ENCODE results near the gene MYL6.
A peak's percentile ranks its signal among the peaks of the same experiment; 100 is the strongest.
"Not testable (repeated sequence)": the region's sequence is repeated elsewhere in the genome, so short reads cannot be mapped to it uniquely, and the experiment has no call there.

Gene MYL6

GRCh38 chr12:56129942-56130495 is 28.1 kb upstream of the MYL6 start:
- no peak for ATAC-seq

DNA sequence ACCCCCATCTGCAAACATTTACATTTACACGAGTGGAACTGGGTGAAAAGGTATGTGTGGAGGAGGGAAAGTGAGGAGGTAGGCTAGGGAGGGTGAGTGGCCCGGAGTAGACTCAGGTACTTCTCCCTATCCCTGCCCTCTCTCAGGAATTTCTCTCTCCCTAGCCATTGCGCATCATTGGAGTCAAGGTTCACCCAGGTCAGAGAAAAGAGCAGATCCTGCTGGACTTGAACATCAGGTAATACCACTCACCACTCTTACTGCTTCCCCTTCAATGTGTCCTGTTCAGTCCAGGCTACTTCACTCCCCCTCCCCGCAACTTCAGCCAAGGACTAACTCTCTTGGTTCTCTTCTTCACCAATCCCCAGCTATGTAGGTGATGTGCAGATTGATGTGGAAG is 27.3 kb upstream of the MYL6 start:
- no peak for ATAC-seq

DNA sequence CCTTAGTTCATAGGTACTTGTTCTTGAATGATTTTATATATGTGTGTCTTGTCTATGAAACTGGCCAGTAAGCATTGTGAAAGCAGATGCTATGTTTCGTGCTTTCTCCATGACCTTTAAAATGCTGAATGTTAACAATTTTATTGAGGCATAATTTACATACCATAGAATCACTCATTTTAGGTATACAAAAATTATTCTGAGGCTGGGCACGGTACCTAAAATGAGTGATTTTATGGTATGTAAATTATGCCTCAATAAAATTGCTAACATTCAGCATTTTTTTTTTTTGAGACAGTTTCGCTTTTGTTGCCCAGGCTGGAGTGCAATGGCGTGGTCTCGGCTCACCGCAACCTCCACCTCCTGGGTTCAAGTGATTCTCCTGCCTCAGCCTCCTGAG is 23.3 kb upstream of the MYL6 start:
- ATAC-seq, result peak; percentile 51 to 57

DNA sequence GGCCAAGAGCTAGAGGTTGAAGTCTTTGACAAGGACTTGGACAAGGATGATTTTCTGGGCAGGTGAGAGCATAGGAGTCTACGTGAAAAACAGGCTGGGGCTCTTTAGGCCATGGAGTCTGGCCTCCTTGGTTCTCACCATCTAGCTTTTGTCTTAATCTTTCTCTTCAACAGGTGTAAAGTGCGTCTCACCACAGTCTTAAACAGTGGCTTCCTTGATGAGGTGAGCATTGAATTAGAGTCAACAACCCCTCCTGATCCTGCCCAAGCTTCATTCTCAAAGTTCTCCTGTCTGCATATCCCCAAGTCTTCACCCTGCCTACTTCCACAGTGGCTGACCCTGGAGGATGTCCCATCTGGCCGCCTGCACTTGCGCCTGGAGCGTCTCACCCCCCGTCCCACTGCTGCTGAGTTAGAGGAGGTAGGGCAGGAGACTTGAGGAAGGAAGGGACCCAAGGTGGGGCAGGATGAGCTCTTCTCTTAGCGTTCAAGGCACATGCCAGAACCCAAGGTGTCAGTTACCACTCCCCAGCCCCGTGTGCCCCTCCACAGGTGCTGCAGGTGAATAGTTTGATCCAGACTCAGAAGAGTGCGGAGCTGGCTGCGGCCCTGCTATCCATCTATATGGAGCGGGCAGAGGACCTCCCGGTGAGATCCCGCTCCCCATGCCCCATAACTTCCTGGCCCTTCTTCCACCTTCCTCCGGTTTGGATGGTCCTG is 20.1 kb upstream of the MYL6 start:
- ATAC-seq, result no peak

DNA sequence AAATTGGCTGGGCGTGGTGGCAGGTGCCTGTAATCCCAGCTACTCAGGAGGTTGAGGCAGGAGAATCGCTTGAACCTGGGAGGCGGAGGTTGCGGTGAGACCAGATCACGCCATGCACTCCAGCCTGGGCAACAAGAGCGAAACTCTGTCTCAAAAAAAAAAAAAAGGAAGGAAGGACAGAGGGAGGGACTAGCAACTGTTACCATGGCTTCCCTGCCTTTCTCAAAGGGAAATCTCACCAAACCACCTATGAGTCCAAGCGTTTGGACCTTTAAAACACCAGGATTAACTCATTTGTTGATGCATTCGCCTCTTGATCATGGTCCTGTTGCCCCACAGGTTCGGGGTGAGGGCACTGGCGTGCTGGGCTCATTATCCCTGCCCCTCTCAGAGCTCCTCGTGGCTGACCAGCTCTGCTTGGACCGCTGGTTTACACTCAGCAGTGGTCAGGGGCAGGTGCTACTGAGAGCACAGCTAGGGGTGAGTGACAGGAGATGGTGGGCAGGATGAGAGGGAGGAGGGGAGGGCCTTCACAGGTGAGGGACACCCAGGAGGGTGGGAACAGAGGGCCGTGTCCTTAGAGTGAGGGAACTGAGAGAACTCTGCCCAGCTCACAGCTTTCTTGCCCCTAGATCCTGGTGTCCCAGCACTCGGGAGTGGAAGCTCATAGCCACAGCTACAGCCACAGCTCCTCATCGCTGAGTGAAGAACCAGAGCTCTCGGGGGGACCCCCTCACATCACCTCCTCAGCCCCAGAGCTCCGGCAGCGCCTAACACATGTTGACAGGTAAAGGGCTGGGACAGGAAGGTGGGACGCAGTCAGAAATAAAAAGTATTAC is 16.0 kb upstream of the MYL6 start:
- no peak for ATAC-seq

DNA sequence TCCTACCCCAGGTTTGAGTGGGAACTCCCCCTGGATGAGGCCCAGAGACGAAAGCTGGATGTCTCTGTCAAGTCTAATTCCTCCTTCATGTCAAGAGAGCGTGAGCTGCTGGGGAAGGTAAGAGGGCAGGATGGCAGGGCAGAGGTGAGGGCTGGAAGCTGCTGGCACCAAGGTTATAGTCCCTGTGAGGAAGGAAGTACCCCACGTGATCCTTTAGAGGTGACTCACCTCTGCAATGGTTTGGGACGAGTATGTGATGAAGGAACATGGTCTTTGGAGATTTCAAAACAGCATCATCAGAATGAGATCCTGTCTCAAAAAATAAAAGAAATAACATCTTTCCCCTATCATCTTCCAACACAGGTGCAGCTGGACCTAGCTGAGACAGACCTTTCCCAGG is 14.9 kb upstream of the MYL6 start:
- peak; percentile 53 to 74 for ATAC-seq

DNA sequence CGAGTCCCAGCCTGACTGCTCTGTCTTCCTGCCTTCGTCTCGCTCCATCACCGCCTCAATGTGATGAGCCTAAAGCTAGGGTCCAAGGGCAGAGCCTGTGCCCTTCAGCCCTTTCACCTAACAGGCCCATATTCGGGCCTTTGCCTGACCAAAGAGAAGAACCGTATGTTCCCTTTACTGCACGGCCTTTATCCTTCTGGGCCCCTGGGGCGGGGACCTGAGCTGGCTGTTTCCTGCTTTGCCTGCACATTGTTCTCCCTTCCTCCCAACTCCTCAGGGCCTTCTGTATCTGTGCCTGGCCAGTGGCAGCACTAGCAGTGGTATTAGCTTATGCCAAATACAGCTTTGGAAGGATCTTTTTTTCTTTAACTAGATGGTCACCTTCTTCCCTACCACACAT is 14.3 kb upstream of the MYL6 start:
- no peak for ATAC-seq

DNA sequence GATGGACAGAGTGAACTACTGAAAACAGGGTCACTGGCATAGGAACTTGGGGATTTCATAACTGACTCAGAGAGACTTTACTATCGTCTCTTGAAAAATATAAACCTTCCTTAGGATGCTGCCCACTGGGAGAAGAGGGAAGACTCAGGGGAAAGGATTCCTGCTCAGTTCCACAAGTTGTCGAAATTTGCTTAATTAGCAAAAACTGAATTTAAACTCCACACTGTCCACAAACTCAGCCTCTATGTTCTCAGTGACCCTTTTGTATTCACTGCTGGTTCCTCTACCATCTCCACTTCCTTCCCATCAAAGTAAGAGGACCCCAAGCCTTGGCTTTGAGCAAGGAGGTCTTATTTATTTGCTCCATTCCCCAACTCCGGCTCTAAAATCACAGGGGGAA is 12.9 kb upstream of the MYL6 start:
- ATAC-seq, result no peak

- no peak for ATAC-seq
Observed at GRCh38 chr12:56146492-56147460, 11.4 kb upstream of the MYL6 start.

DNA sequence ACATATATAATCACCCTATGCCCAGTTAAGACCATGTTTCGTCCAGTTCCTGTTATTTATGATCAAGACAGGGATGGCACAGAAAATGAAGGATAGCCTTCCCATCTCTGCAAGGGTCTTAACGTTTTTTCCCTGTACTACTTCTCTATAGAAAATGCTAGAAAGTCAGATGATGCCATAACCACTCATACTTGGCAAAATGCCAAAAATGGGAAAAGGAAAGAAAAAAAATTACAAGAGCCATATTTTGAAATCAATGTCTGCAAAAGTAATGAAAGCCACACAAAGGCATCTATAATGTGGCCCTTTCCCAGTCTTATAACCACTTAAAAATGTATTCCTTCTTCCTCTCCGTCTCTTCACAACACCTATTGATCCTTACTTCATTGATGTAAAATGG is 7.6 kb upstream of the MYL6 start:
- ATAC-seq, result no peak

DNA sequence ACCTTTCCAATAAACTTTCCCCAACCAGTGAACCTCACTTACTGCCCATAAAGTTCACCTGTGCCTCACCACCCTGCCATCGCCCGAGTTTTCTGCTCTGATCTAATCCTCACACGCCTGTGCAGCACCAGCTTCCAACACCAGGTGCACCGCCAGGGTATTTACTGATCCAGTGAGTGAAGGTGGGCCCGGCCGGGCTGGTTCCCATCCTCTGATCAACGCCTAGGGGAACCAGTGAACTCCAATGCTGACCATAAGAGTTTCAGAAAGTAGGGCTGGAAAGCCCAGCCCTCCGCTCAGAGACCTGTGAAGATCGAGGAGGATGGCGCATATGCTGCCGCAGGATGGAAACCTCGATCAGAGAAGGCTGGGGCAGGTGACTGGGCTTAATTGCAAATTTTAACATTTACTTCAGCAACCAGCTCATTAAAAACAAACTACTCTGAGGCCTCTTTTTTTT is 6.5 kb upstream of the MYL6 start:
- ATAC-seq, result peak; percentile 74 to 77

DNA sequence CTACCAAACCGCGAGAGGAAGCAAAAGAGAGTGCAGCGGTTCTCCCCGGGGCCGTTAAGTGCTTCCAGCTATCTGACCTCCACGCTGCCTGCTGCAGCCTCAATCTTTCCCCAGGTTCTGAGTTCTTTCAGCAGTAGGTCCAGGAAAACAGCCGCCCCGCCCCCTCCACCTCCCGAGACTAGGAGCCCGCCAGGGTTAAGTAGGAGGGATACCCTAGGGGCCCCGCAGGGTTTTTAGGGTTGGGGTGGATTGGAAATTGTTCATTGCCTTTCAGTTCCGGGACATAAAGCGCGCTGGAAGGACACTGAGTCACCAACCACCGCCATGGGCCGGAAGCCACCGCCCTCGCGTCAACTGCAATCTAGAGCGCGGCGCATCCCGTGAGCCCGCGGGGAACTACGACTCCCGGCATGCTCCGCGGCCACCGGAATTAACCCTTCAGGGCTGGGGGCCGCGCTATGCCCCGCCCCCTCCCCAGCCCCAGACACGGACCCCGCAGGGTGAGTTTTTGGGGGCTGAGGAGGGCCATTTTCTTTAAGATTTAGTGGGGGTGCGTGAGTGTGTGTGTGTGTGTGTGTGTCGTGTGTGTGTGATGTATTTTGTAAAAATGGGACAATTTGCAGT is 5.9 kb upstream of the MYL6 start, which contains the start of gene MYL6B:
MYL6B (plus strand) TSS at position 456 of the 624 bp plus-strand sequence. CDS start 1,332 bp downstream, outside the sequence.
- peak; percentile 93 to 96 for ATAC-seq

DNA sequence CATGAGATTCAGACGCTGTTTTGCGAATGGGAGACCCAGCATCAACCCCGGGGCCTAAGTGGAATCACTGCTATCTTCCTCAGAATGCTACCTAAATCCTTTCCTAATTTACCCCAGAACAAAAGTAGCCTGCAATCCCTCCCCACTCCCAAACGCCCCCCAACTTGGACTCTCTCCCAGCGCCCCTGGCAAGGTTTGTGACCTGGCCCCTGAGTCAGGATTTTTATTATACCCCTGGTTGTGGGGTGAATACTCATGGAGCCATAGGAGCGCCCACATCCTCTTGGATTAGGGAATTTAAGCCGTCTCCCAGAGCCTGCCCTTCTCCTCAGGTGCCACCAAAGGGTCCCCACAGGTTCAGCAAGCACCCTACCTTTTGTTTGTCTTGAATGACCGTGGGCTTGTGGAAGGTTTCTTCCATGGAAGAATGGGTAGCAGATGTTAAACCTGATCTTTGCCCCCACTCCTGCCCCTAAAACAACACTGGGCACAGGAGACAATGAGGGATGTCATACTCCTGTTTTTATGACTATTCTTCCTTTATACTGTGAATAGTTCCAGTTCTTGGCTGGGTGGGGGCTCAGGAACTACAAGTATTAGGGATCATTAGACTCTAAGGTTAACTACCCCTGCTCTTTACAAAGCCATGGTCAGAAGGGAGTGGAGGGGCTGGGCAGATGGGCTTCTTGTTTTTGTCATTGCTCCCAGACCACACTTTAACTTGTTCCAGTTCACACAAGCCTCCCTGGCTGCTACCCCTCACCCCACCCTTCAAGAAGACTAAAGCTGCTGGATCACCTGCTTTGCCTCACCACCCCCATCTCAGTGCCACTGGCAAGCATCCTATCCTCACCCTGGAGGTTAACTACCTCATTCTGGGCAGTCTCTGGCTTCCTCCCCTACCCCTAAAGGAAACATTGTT is 5.1 kb upstream of the MYL6 start:
- no peak for ATAC-seq

- no peak for ATAC-seq
Observed at GRCh38 chr12:56153678-56154065, 4.5 kb upstream of the MYL6 start.

- ATAC-seq, result no peak
Observed at GRCh38 chr12:56154246-56154771, 3.9 kb upstream of the MYL6 start.

DNA sequence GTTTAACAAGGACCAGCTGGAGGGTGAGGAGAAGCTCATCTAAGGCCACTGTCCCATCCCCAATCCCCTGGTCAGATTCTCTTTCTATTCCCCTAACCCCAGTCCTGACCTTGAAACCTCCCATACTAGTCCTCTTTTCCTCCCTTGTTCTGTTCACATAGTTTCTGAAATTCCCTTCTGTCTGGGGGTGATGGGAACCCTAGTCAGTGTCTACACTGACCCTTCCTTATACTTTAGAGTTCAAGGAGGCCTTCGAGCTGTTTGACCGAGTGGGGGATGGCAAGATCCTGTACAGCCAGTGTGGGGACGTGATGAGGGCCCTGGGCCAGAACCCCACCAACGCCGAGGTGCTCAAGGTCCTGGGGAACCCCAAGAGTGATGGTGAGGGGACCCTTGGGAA is 3.3 kb upstream of the MYL6 start:
- no peak for ATAC-seq

DNA sequence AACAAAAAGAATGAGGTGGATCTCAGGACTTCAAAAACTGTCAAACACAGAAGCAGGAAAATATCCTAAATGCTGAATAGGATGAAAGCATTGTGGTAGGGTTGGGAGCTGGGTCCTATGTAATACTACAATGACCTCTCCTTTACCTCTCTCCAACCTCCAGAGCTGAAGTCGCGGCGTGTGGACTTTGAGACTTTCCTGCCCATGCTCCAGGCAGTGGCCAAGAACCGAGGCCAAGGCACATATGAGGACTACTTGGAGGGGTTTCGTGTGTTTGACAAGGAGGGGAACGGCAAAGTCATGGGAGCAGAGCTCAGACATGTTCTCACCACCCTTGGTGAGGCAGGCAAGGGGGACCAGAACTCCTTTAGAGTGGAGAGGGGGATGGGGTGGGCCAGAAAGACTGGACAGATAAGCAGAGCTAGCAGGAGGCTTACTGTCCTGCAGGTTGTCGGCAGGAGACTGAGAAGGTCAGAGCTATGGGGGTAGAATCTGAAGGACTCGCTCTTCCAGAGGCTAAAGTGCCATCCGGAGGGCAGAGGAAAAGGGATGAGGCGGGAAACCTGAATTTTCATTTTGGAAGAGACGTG is 2.8 kb upstream of the MYL6 start:
- ATAC-seq, result no peak

DNA sequence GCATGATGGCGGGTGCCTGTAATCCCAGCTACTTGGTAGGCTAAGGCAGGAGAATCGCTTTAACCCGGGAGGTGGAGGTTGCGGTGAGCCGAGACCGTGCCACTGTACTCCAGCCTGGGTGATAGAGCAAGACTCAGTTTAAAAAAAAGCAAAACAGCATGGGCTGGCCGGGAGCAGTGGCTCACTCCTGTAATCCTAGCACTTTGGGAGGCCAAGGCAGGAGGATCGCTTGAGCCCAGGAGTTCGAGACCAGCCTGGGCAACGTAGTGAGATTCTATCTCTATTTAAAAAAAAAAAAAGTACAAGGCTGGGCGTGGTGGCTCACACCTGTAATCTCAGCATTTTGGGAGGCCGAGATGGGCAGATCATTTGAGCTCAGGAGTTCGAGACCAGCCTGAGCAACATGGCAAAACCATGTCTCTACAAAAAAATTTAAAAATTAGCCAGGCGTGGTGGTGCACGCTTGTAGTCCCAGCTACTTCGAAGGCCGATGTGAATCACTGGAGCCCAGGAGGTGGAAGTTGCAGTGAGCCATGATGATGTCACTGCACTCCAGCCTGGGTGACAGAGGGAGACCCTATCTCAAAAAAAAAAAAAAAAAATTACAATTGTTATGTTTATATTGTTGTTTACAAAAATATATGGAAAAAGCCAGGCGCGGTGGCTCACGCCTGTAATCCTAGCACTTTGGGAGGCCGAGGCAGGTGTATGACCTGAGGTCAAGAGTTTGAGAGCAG is 1.5 kb upstream of the MYL6 start:
- ATAC-seq, result not testable (repeated sequence)
